Natural killer cell (primary cell): Measurements from ENCODE around the gene CNTROB. TPM values are rescaled to one million over a fixed set of nuclear protein-coding genes. Genes with fewer than 3 reads are reported as not detected.

Experiments
- ATAC-seq, 3 donors: fragments of 150-1000 bp in 2 of 3; fragments of 200-7000 bp in 1 of 3; cut with Tn5 transposase; 1 replicate in 1 of 3; 2 replicates in 2 of 3; pipeline ENCODE4 v1.10.0; 2021; ENCODE audit warnings: mild to moderate bottlenecking in 2 of 3, moderate library complexity in 2 of 3
- DNase-seq, 2 donors: peaks; one replicate each; pipeline versions ENCODE4 v3.0.0 to v3.0.0-alpha.2; 2013 to 2021; ENCODE audit warnings: mixed read lengths in 1 of 2
- H3K27ac ChIP-seq: one replicate; pipeline ENCODE4 v1.5.1; 2013; ENCODE audit warnings: mild to moderate bottlenecking, low read length
- H3K27me3 ChIP-seq: one replicate; pipeline ENCODE4 v1.6.1; 2013; ENCODE audit warnings: low read length; ENCODE audit not compliant: control insufficient read depth, insufficient read depth
- H3K36me3 ChIP-seq: one replicate; pipeline ENCODE4 v1.6.1; 2013; ENCODE audit warnings: low read length; ENCODE audit not compliant: control insufficient read depth, insufficient read depth
- H3K4me1 ChIP-seq: one replicate; pipeline ENCODE4 v1.6.1; 2013; ENCODE audit warnings: low read length; ENCODE audit not compliant: control insufficient read depth, insufficient read depth
- H3K4me3 ChIP-seq: one replicate; pipeline ENCODE4 v1.5.1; 2013; ENCODE audit warnings: low read length
- H3K9me3 ChIP-seq: one replicate; pipeline ENCODE4 v1.6.1; 2013; ENCODE audit warnings: low read length; ENCODE audit not compliant: control insufficient read depth, insufficient read depth
- H3K27ac Mint-ChIP-seq, 2 donors: one replicate each; pipeline ENCODE4 v1.8.0; 2022; ENCODE audit warnings: mild to moderate bottlenecking in 2 of 2, mixed read lengths in 2 of 2, moderate library complexity in 1 of 2
- H3K27me3 Mint-ChIP-seq, 2 donors: one replicate each; pipeline ENCODE4 v1.8.0; 2022; ENCODE audit warnings: low read depth in 2 of 2, mixed read lengths in 2 of 2
- H3K36me3 Mint-ChIP-seq: one replicate; pipeline ENCODE4 v1.8.0; 2022; ENCODE audit warnings: mixed read lengths
- H3K4me1 Mint-ChIP-seq, 2 donors: one replicate each; pipeline ENCODE4 v1.8.0; 2022; ENCODE audit warnings: mixed read lengths in 2 of 2
- H3K4me3 Mint-ChIP-seq: one replicate; pipeline ENCODE4 v1.8.0; 2022; ENCODE audit warnings: mild to moderate bottlenecking, moderate library complexity, mixed read lengths
- H3K9me3 Mint-ChIP-seq, 2 donors: one replicate each; pipeline ENCODE4 v1.8.0; 2022; ENCODE audit warnings: mixed read lengths in 2 of 2
- WGBS: methylation state at CpG from one replicate; pipeline ENCODE4 v1.1.7; 2013; ENCODE audit warnings: missing lambda C conversion rate; ENCODE audit not compliant: insufficient coverage; 5-methylcytosine and 5-hydroxymethylcytosine counted together
- intact Hi-C: fragments of 100-400 bp; cut with micrococcal nuclease; formaldehyde crosslinking; loops from one replicate; pipeline ENCODE4 v1.14.2; 2022
- total RNA-seq, 4 donors: library from RNA; stranded (reverse); fragments of 120-200 nt in 1 of 4; gene quantifications; one replicate each; pipeline versions ENCODE4 v1.2.3 to v1.2.4, GENCODE V29; 2013 to 2022
- TF ChIP-seq, protein P1 (sequence below): fragments of 200-600 bp; IDR thresholded peaks from one replicate; pipeline ENCODE4 v1.8.0; 2022; ENCODE audit warnings: antibody characterized with exemption

The CNTROB gene
- total RNA-seq, 3 donors from 2014 or later (not counting 1 experiment from before 2014, with no cell fraction given): 36.3 to 49.8 (median 45.2) TPM

- Mint-ChIP-seq H3K36me3 (no peaks in the 10 kb centered on the region), H3K9me3 (no peaks in the 10 kb centered on the region), H3K4me3 (no peak overlapping the region), H3K4me1 (no peaks in the 10 kb centered on the region), H3K27ac (no peak overlapping the region), H3K27me3 (peaks cover 0 to 4% of the 10 kb centered on the region in 2 donors)
- no peaks in the 10 kb centered on the region for H3K27me3 ChIP-seq
- no peak overlapping the region for H3K4me3 ChIP-seq
- intact Hi-C loops: no loop called here
- H3K27ac ChIP-seq: no peak overlapping the region
- no peaks in the 10 kb centered on the region for H3K36me3 ChIP-seq
- TF ChIP-seq, protein P1, sequence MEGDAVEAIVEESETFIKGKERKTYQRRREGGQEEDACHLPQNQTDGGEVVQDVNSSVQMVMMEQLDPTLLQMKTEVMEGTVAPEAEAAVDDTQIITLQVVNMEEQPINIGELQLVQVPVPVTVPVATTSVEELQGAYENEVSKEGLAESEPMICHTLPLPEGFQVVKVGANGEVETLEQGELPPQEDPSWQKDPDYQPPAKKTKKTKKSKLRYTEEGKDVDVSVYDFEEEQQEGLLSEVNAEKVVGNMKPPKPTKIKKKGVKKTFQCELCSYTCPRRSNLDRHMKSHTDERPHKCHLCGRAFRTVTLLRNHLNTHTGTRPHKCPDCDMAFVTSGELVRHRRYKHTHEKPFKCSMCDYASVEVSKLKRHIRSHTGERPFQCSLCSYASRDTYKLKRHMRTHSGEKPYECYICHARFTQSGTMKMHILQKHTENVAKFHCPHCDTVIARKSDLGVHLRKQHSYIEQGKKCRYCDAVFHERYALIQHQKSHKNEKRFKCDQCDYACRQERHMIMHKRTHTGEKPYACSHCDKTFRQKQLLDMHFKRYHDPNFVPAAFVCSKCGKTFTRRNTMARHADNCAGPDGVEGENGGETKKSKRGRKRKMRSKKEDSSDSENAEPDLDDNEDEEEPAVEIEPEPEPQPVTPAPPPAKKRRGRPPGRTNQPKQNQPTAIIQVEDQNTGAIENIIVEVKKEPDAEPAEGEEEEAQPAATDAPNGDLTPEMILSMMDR: no peak
- DNase-seq: no peak
- no peaks in the 10 kb centered on the region for H3K9me3 ChIP-seq
- peaks cover 4% of the 10 kb centered on the region for H3K4me1 ChIP-seq
- WGBS: 83% methylated on average over 13 of the region's 13 CpGs
- no peak for ATAC-seq
Observed at GRCh38 chr17:7955414-7956227, 23.6 kb downstream of the CNTROB start.

GRCh38 chr17:7956228-7956965 is 24.4 kb downstream of the CNTROB start:
- 96% methylated on average over 8 of the region's 11 CpGs for WGBS

GRCh38 chr17:7959503-7960253 is 27.7 kb downstream of the CNTROB start:
- DNase-seq (no peak), ATAC-seq (no peak)
- no peaks in the 10 kb centered on the region for H3K9me3 Mint-ChIP-seq
- Histone ChIP-seq H3K27me3 (no peaks in the 10 kb centered on the region), H3K4me1 (no peaks in the 10 kb centered on the region), H3K4me3 (no peak overlapping the region), H3K36me3 (no peaks in the 10 kb centered on the region), H3K9me3 (no peaks in the 10 kb centered on the region), H3K27ac (no peak overlapping the region)
- peaks cover 0 to 7% of the 10 kb centered on the region in 2 donors for H3K27me3 Mint-ChIP-seq
- H3K27ac Mint-ChIP-seq: no peak overlapping the region
- 96% methylated on average over 9 of the region's 9 CpGs for WGBS
- intact Hi-C loops: no loop called here
- no peak overlapping the region for H3K4me3 Mint-ChIP-seq
- no peaks in the 10 kb centered on the region for H3K4me1 Mint-ChIP-seq
- TF ChIP-seq, protein P1: no peak
- no peaks in the 10 kb centered on the region for H3K36me3 Mint-ChIP-seq

More at GRCh38 chr17:7956228-7956965, 24.4 kb downstream of the CNTROB start:
- no peaks in the 10 kb centered on the region for H3K36me3 ChIP-seq
- no peak overlapping the region for H3K27ac Mint-ChIP-seq
- intact Hi-C loops: no loop called here
- H3K27me3 Mint-ChIP-seq: peaks cover 0 to 5% of the 10 kb centered on the region in 2 donors
- no peak overlapping the region for H3K4me3 ChIP-seq
- H3K36me3 Mint-ChIP-seq: no peaks in the 10 kb centered on the region
- H3K4me3 Mint-ChIP-seq: no peak overlapping the region
- ATAC-seq (no peak), DNase-seq (no peak)
- H3K9me3 ChIP-seq: no peaks in the 10 kb centered on the region
- no peaks in the 10 kb centered on the region for H3K27me3 ChIP-seq
- H3K4me1 ChIP-seq: peaks cover 4% of the 10 kb centered on the region
- TF ChIP-seq, protein P1: no peak
- H3K9me3 Mint-ChIP-seq: no peaks in the 10 kb centered on the region
- H3K27ac ChIP-seq: no peak overlapping the region
- H3K4me1 Mint-ChIP-seq: no peaks in the 10 kb centered on the region
